Muscle layer of duodenum (tissue), 2 donors: ENCODE data around the gene KNL1.

Experiments
- H3K27ac ChIP-seq: one replicate; pipeline ENCODE4 v1.7.0; 2013; ENCODE audit warnings: mild to moderate bottlenecking, low read length
- H3K27me3 ChIP-seq: one replicate; pipeline ENCODE4 v1.7.0; 2013; ENCODE audit warnings: low read depth, mild to moderate bottlenecking, control low read depth, low read length
- H3K36me3 ChIP-seq, 2 donors: one replicate each; pipeline ENCODE4 v1.7.0; 2013; ENCODE audit warnings: low read length in 2 of 2, control low read depth in 1 of 2, mild to moderate bottlenecking in 1 of 2; ENCODE audit not compliant: insufficient read depth in 2 of 2, control insufficient read depth in 1 of 2
- H3K4me1 ChIP-seq, 2 donors: one replicate each; pipeline ENCODE4 v1.7.0; 2013; ENCODE audit warnings: low read length in 2 of 2, mild to moderate bottlenecking in 2 of 2, control low read depth in 1 of 2, moderate library complexity in 1 of 2; ENCODE audit not compliant: insufficient read depth in 2 of 2, control insufficient read depth in 1 of 2
- H3K4me3 ChIP-seq, 2 donors: one replicate each; pipeline ENCODE4 v1.7.0; 2013; ENCODE audit warnings: low read length in 2 of 2, low read depth in 1 of 2, mild to moderate bottlenecking in 1 of 2
- H3K9me3 ChIP-seq, 2 donors: one replicate each; pipeline ENCODE4 v1.7.0; 2013; ENCODE audit warnings: low read length in 2 of 2, control low read depth in 1 of 2, mild to moderate bottlenecking in 1 of 2; ENCODE audit not compliant: control insufficient read depth in 1 of 2
- donor health status: healthy.

Gene KNL1

GRCh38 chr15:40590667-40591050, 3.4 kb upstream of the KNL1 start:
- no peaks in the 10 kb centered on the region for H3K27me3 ChIP-seq
- peaks cover 0 to 3% of the 10 kb centered on the region in 2 donors for H3K36me3 ChIP-seq
- H3K27ac ChIP-seq, result no peak overlapping the region
- peak overlapping the region in 1 of 2 donors; percentile 35 for H3K4me3 ChIP-seq
- H3K9me3 ChIP-seq, result no peaks in the 10 kb centered on the region
- peaks cover 0 to 7% of the 10 kb centered on the region in 2 donors for H3K4me1 ChIP-seq

DNA sequence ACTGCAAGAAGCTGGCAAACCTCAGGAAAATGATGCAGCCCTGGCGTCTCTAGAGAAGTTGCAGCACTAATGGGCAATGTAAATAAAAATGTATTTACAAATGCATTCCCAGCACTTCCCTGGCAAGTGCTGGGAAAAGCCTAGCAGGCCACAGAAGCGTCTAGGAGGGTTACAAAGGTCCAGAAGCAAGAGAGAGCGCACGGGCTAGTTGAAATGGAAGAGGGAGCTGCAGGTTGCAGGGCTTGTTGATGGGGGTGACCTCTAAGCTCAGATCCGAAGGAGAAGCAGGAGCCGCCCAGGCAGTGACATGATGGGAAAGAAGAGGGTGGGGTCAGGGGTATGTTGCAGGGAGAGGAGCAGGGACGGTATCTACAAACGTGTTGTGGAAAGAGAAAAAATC, 2.7 kb upstream of the KNL1 start:
- Histone ChIP-seq H3K27ac (no peak overlapping the region), H3K36me3 (peaks cover 0 to 3% of the 10 kb centered on the region in 2 donors), H3K9me3 (no peaks in the 10 kb centered on the region), H3K4me3 (no peak overlapping the region), H3K27me3 (no peaks in the 10 kb centered on the region), H3K4me1 (peaks cover 0 to 7% of the 10 kb centered on the region in 2 donors)

DNA sequence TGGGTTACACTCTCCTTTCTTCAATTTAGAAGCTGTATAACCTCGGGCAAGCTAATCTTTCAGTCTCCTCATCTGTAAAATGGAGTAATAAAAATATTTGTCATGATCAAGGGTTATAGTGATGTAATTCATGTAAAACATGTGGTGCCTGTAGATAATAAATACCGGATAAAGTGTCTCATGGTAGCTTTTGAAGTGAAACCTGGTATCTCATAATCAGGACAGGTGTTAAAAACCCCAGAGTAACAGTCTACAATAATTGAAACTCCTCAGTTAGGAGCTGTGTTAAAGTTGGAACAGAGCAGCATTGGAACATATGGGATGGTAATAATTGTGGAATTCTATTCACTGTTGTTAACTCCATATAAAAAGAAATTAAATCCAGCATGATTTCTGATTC, 884 bp upstream of the KNL1 start:
- H3K9me3 ChIP-seq, result no peaks in the 10 kb centered on the region
- no peak overlapping the region for H3K4me3 ChIP-seq
- no peak overlapping the region for H3K27ac ChIP-seq
- H3K4me1 ChIP-seq, result peaks cover 0 to 7% of the 10 kb centered on the region in 2 donors
- peaks cover 0 to 3% of the 10 kb centered on the region in 2 donors for H3K36me3 ChIP-seq
- no peaks in the 10 kb centered on the region for H3K27me3 ChIP-seq

- Histone ChIP-seq H3K36me3 (peaks cover 0 to 3% of the 10 kb centered on the region in 2 donors), H3K4me3 (peak overlapping the region; percentile 83 to 90), H3K27me3 (no peaks in the 10 kb centered on the region), H3K27ac (peak overlapping the region; percentile 99), H3K4me1 (peaks cover 0 to 7% of the 10 kb centered on the region in 2 donors), H3K9me3 (no peaks in the 10 kb centered on the region)
These were observed 384 bp downstream of the KNL1 start for GRCh38 chr15:40594429-40594836.

DNA sequence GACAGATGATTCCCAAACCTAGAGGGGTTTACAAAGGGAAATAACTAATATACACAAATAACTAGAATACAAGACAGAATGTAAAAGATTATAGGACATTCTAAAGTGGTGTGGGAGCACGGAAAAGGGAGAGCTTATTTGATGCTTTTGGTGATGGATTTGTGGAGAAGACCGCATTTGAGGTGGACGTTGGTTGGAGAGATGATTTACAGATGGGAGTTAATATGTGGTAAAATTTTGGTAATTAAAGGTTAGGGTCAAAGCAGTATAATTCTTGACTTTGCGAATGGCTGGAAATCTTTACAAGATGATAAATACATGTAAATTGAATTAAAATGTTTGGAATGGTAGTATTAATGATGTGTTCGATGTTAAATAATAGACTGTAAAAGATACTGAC, 1.2 kb downstream of the KNL1 start:
- no peaks in the 10 kb centered on the region for H3K27me3 ChIP-seq
- peaks cover 0 to 3% of the 10 kb centered on the region in 2 donors for H3K36me3 ChIP-seq
- peak overlapping the region in 1 of 2 donors; percentile 90 for H3K4me3 ChIP-seq
- no peaks in the 10 kb centered on the region for H3K9me3 ChIP-seq
- no peak overlapping the region for H3K27ac ChIP-seq
- peaks cover 0 to 7% of the 10 kb centered on the region in 2 donors for H3K4me1 ChIP-seq

GRCh38 chr15:40595773-40596172, 1.7 kb downstream of the KNL1 start:
- no peak overlapping the region for H3K27ac ChIP-seq
- H3K9me3 ChIP-seq, result no peaks in the 10 kb centered on the region
- peaks cover 0 to 3% of the 10 kb centered on the region in 2 donors for H3K36me3 ChIP-seq
- no peaks in the 10 kb centered on the region for H3K27me3 ChIP-seq
- peaks cover 0 to 7% of the 10 kb centered on the region in 2 donors for H3K4me1 ChIP-seq
- H3K4me3 ChIP-seq, result no peak overlapping the region

GRCh38 chr15:40597024-40597423, 3.0 kb downstream of the KNL1 start:
- H3K4me1 ChIP-seq, result peaks cover 0 to 7% of the 10 kb centered on the region in 2 donors
- no peaks in the 10 kb centered on the region for H3K9me3 ChIP-seq
- H3K4me3 ChIP-seq, result no peak overlapping the region
- no peaks in the 10 kb centered on the region for H3K27me3 ChIP-seq
- H3K27ac ChIP-seq, result no peak overlapping the region
- peaks cover 0 to 3% of the 10 kb centered on the region in 2 donors for H3K36me3 ChIP-seq

DNA sequence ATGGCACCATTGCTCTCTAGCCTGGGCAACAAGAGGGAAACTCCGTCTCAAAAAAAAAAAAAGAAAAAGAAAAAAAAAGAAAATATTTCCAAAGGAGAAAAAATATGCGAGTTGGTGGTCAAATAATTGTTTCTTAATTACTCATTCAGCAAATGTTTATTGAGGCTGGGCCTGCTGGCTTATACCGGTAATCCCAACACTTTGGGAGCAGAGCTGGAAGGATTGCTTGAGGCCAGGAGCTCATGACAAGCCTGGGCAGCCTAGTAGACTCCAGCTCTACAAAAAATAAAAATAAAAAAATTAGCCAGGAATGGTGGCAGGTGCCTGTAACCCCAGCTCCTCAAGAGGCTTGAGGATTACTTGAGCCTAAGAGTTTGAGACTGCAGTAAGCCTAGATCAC, 4.1 kb downstream of the KNL1 start:
- Histone ChIP-seq H3K4me3 (no peak overlapping the region), H3K9me3 (no peaks in the 10 kb centered on the region), H3K27me3 (no peaks in the 10 kb centered on the region), H3K4me1 (peaks cover 0 to 7% of the 10 kb centered on the region in 2 donors), H3K27ac (no peak overlapping the region), H3K36me3 (peaks cover 0 to 3% of the 10 kb centered on the region in 2 donors)

GRCh38 chr15:40598672-40599071, 4.6 kb downstream of the KNL1 start:
- no peak overlapping the region for H3K4me3 ChIP-seq
- no peak overlapping the region for H3K27ac ChIP-seq
- no peaks in the 10 kb centered on the region for H3K9me3 ChIP-seq
- peaks cover 0 to 3% of the 10 kb centered on the region in 2 donors for H3K36me3 ChIP-seq
- H3K4me1 ChIP-seq, result peaks cover 0 to 7% of the 10 kb centered on the region in 2 donors
- no peaks in the 10 kb centered on the region for H3K27me3 ChIP-seq

- Histone ChIP-seq H3K4me3 (no peak overlapping the region), H3K27ac (no peak overlapping the region), H3K27me3 (no peaks in the 10 kb centered on the region), H3K9me3 (no peaks in the 10 kb centered on the region), H3K4me1 (no peaks in the 10 kb centered on the region), H3K36me3 (no peaks in the 10 kb centered on the region)
These were observed 6.9 kb downstream of the KNL1 start for GRCh38 chr15:40600956-40601355.

DNA sequence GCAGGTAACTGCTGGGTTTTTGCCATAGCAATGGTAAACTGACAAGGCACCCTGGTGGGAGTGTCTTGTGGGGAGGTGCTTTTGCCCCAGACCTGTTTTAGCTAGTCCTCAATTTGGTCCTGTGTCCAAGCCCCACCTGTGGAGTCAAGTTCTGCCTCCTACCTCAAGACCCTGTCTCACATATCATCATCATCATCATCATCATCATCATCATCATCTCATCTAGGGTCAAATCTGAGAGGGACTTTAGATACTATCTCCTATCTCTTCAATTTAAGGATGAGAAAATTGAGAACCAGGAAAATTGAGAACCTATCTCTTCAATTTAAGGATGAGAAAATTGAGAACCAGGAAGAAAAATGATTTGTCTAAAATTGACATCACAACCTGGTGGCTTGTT, 9.9 kb downstream of the KNL1 start:
- H3K27me3 ChIP-seq, result no peaks in the 10 kb centered on the region
- no peak overlapping the region for H3K27ac ChIP-seq
- H3K36me3 ChIP-seq, result no peaks in the 10 kb centered on the region
- no peaks in the 10 kb centered on the region for H3K9me3 ChIP-seq
- no peaks in the 10 kb centered on the region for H3K4me1 ChIP-seq
- H3K4me3 ChIP-seq, result no peak overlapping the region

DNA sequence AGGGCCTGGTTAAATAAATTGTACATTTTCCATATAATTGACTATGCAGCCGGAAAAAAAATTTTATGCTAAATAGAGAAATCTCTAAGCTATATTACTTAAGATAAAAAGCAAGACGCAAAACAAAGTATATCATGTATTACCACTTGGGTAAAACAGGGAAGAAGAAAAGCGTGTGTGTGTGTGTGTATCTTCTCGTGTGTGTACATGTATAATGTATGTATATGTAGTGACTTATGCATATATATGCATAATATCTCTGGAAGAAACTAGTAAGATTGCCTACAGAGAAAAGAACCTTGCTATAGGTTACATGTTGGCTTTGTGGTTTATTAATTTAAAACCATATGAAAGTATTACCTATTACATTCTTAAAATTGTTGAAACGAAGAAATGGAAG, 19.0 kb downstream of the KNL1 start:
- H3K36me3 ChIP-seq, result no peaks in the 10 kb centered on the region
- no peaks in the 10 kb centered on the region for H3K4me1 ChIP-seq
- no peaks in the 10 kb centered on the region for H3K9me3 ChIP-seq
- H3K27ac ChIP-seq, result no peak overlapping the region
- no peaks in the 10 kb centered on the region for H3K27me3 ChIP-seq
- no peak overlapping the region for H3K4me3 ChIP-seq
